Esophagus squamous epithelium (tissue), 4 donors: ENCODE measurements around the gene GSG1L.

ENCODE experiments used
- CTCF ChIP-seq, 6 experiments: fragments of 450-650 bp in 4 of 6; fragments of 200-600 bp in 2 of 6; sonication (generic) in 2 of 6; IDR thresholded peaks; one replicate each; pipeline ENCODE4 v1.5.1; 2016 to 2019; ENCODE audit warnings: antibody characterized with exemption in 6 of 6, mild to moderate bottlenecking in 4 of 6, moderate library complexity in 4 of 6
- POLR2A ChIP-seq, 4 donors: fragments of 450-650 bp; IDR thresholded peaks; one replicate each; pipeline ENCODE4 v1.6.1; 2017; ENCODE audit warnings: antibody characterized with exemption in 4 of 4, mild to moderate bottlenecking in 4 of 4, moderate library complexity in 3 of 4

GRCh38 chr16:27800817-27801216 is 262.7 kb downstream of the GSG1L start:
- TF ChIP-seq CTCF (IDR thresholded peaks at IDR 0.05) (no peak), POLR2A (IDR thresholded peaks at IDR 0.05) (no peak)
